Suppressor macrophage treated with lipopolysaccharide for 1 hour (primary cell): ENCODE data around the gene PLCB1.
A peak's percentile ranks its signal among the peaks of the same experiment; 100 is the strongest.
"Not testable (repeated sequence)": the region's sequence is repeated elsewhere in the genome, so short reads cannot be mapped to it uniquely, and the experiment has no call there.

Experiments used
- DNase-seq, 3 donors: peaks; one replicate each; pipeline ENCODE4 v3.0.0-alpha.2; 2020 to 2022

The PLCB1 gene

GRCh38 chr20:8370774-8371173 is 238.7 kb downstream of the PLCB1 start:
- no peak for DNase-seq

GRCh38 chr20:8372824-8373380 is 240.8 kb downstream of the PLCB1 start:
- no peak for DNase-seq

- no peak for DNase-seq
Observed at GRCh38 chr20:8373579-8373978, 241.5 kb downstream of the PLCB1 start.

- no peak for DNase-seq
Observed at GRCh38 chr20:8375898-8376297, 243.8 kb downstream of the PLCB1 start.

GRCh38 chr20:8376940-8377339 is 244.9 kb downstream of the PLCB1 start:
- no peak for DNase-seq

GRCh38 chr20:8379125-8379524 is 247.1 kb downstream of the PLCB1 start:
- DNase-seq: not testable (repeated sequence)

- DNase-seq: peak in 1 of 3 donors; percentile 22
Observed at GRCh38 chr20:8385247-8385646, 253.2 kb downstream of the PLCB1 start.

GRCh38 chr20:8386991-8387390 is 254.9 kb downstream of the PLCB1 start:
- DNase-seq: no peak

GRCh38 chr20:8388141-8388540 is 256.1 kb downstream of the PLCB1 start:
- DNase-seq: no peak

- no peak for DNase-seq
Observed at GRCh38 chr20:8388707-8389106, 256.6 kb downstream of the PLCB1 start.

GRCh38 chr20:8389381-8390036 is 257.4 kb downstream of the PLCB1 start:
- peak; percentile 70 to 89 (median 86) for DNase-seq

- DNase-seq: peak in 1 of 3 donors; percentile 39
Observed at GRCh38 chr20:8390037-8390433, 258.0 kb downstream of the PLCB1 start.

- DNase-seq: no peak
Observed at GRCh38 chr20:8390500-8390899, 258.4 kb downstream of the PLCB1 start.

GRCh38 chr20:8393381-8393780 is 261.3 kb downstream of the PLCB1 start:
- no peak for DNase-seq

- DNase-seq: peak; percentile 68 to 88 (median 87)
Observed at GRCh38 chr20:8394308-8394945, 262.4 kb downstream of the PLCB1 start.

- DNase-seq: no peak
Observed at GRCh38 chr20:8395956-8396355, 263.9 kb downstream of the PLCB1 start.

GRCh38 chr20:8398263-8399051 is 266.4 kb downstream of the PLCB1 start:
- peak; percentile 37 to 53 (median 49) for DNase-seq

GRCh38 chr20:8399947-8400346 is 267.9 kb downstream of the PLCB1 start:
- peak; percentile 79 to 97 (median 95) for DNase-seq

- DNase-seq: peak; percentile 33 to 69 (median 48)
Observed at GRCh38 chr20:8400486-8400885, 268.4 kb downstream of the PLCB1 start.

- peak in 1 of 3 donors; percentile 38 for DNase-seq
Observed at GRCh38 chr20:8401556-8401955, 269.5 kb downstream of the PLCB1 start.

GRCh38 chr20:8402798-8403197 is 270.7 kb downstream of the PLCB1 start:
- no peak for DNase-seq

GRCh38 chr20:8404912-8405635 is 273.0 kb downstream of the PLCB1 start:
- no peak for DNase-seq

GRCh38 chr20:8406391-8406790 is 274.3 kb downstream of the PLCB1 start:
- DNase-seq: no peak
